ENCODE results near the gene CDH6.

Gene CDH6

GRCh38 chr5:31334061-31334860, 140.8 kb downstream of the CDH6 start:
- no peak for DNase-seq

- no peak for DNase-seq
These were observed 142.0 kb downstream of the CDH6 start for GRCh38 chr5:31335456-31335855.

- DNase-seq = no peak
These were observed 150.5 kb downstream of the CDH6 start for GRCh38 chr5:31343946-31344345.

- peak; percentile 85 for DNase-seq
These were observed 153.5 kb downstream of the CDH6 start for GRCh38 chr5:31346896-31347551.

- DNase-seq = no peak
These were observed 154.0 kb downstream of the CDH6 start for GRCh38 chr5:31347552-31347905.

DNA sequence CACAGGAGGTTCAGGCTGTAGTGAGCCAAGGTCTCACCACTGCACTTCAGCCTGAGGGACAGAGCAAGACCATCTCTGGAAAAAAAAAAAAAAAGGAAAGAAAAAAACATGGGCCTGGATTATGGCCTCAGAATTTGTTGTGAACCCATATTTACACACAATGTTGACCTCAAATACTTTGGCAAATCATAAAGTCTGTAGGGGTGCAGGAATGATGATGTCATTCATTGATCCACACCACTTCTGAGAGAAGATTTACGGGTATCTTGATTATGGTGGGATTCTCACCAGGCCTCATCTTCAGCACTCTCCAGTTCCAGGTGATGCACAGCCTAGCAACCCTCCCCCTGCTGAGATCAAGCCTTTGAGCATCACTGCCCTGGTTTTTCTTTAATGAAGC, 156.9 kb downstream of the CDH6 start:
- no peak for DNase-seq

DNA sequence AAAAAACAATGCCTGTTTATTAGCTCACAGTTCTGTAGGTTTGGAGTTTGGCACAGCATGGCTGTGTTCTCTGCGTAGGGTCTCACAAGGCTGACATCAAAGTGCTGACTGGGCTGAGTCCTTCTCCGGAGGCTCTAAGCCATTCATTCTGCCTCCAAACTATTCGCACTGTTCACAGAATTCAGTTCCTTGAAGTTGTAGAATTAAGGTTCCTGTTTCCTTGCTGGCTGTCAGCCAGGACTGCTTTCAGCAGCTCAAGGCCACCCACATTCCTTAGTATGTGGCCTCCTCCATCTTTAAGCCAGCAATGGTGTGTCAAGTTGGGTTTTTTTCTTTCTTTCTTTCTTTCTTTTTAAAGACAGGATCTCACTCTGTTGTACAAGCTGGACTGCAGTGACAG, 161.9 kb downstream of the CDH6 start:
- peak; percentile 43 for DNase-seq

DNA sequence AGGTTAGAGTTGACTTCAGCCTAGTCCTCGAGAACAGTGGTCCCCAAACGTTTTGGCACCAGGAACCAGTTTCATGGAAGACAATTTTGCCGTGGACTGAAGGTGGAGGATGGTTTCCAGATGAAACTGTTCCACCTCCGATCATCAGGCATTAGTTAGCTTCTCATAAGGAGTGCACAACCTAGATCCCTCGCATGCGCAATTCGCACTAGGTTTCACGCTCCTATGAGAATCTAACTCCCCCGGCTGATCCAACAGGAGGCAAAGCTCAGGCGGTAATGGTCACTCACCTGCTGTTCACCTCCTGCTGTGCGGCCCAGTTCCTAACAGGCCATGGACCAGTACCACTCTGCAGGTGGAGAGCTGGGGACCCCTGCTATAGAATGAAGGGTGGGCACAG, 163.6 kb downstream of the CDH6 start:
- DNase-seq = no peak

- no peak for DNase-seq
These were observed 166.4 kb downstream of the CDH6 start for GRCh38 chr5:31359839-31360238.

- peak; percentile 57 for DNase-seq
These were observed 167.7 kb downstream of the CDH6 start for GRCh38 chr5:31361234-31361633.

- DNase-seq = peak; percentile 2
These were observed 168.4 kb downstream of the CDH6 start for GRCh38 chr5:31361704-31362528.

GRCh38 chr5:31362529-31362900, 169.0 kb downstream of the CDH6 start:
- no peak for DNase-seq

DNA sequence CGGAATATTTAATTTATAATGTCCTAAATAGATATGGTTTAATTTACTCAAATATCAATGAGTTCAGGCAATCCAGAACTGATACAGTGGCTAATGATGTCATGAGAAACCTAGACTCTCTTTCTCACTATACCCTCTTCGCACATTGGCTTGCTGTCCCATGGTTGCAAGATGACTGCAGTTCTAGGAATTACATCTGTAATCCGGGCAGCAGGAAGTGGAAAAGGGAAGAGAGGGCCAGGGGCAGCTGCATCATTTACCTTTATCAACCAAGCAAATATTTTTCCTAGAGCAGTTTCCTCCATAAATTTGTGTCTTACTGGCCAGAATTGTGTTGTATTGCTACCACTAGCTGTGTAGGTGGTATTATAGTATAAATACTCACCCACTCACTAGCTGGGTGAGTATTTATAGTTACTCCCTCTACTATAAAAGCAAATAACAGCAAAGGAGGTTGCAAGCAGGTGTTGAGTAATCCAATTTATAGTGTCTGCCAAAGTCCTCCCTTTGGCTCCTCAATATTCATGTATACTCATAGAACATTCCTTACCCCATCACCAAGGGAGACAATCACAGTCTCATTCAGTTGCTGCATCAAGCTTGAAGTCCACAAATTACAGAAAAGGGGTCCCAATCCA, 169.6 kb downstream of the CDH6 start:
- peak; percentile 41 for DNase-seq

DNA sequence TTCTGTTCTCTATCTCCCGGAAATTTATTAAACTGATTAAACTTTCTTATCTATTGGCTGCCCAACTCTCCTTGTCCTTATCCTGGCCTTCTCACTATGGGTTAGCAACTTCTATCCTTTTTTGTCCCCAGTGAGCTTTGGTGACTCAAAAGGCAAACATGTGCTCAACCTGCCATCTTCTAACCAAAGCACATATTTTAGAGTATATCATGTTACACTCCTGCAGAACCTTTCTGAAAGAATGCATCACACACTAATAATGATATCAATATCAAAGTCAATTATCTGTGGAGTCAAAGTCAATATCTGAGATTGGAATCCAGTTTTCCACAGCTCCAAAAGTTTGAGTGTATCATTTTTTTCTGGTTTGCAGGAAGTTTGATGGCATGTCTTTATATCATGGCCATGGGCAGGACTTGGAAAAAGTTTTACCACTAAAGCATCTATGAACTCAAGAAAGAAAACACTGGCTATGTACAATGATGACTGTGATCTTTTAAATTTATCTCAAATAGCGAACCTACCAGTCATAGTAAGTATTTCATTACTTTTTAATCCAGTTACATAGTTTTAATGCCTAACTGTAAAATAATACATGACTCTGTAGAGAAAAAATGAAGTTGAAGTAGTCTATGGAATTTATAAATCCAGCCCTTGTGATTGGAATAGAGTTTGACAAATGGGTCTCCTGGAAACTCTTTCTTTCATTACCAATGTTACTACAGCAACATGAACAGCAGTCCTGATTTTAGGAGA, 171.6 kb downstream of the CDH6 start:
- no peak for DNase-seq

- no peak for DNase-seq
These were observed 172.3 kb downstream of the CDH6 start for GRCh38 chr5:31365776-31366175.

DNA sequence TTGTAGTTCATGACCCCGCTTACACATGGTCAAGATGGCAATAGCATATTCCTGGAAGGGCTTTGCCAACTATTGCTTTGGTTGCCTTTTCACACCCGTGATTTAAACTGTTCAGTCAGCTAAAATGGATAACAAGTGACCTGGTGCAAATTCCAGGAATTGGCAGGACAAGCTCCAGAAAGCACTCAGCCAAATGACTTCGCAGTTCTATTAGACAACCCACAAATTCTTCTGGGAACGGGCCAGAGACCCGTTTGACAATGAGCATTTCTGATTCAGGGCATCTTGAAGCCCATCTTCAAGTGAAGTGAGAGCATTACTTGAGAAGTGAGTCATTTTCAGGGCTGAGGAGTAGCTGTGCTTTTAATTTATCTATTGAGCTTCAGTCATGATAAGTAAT, 173.5 kb downstream of the CDH6 start:
- DNase-seq = no peak

- no peak for DNase-seq
These were observed 178.6 kb downstream of the CDH6 start for GRCh38 chr5:31372124-31372523.

- no peak for DNase-seq
These were observed 182.7 kb downstream of the CDH6 start for GRCh38 chr5:31375999-31376720.

DNA sequence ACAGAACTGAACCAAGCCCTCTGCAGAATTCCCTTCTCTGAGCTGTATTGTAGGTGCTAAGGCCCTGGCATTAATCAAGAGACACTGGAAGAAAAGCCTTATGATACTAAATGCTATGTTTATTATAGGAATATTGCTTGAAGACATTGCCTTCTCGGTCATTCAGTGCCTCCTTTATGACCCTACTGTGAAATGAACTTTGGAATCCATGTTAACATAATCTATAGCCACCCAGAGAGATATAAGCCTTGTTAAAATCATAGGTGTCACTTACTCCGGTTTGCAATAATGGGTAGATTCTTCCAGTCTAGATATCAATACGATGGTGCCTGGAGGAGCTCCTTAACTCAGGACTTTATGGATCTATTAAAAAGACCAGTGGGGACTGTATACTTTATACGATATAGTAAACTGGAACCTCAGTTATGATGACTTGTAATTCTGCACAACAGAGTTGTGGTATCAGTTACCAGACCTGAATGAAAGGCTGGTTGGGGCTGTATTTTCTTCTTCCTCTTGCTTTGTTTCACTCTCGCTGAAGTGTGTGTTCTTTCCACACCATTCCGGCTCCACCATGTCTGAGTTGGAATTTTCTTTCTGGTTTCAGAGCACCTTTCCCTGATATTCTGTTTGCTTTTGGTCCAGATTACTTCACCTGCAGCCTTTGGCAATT, 183.9 kb downstream of the CDH6 start:
- peak; percentile 40 for DNase-seq

GRCh38 chr5:31378136-31378535, 184.7 kb downstream of the CDH6 start:
- DNase-seq = no peak

Measured in MV-4-11 (cell line).